Upper lobe of right lung (tissue), 1 donor: ENCODE results near the gene DPEP1. TPM values are rescaled to one million over a fixed set of nuclear protein-coding genes. Genes with fewer than 3 reads are reported as not detected.

ENCODE experiments used
- ATAC-seq: fragments of 200-7000 bp; cut with Tn5 transposase; one replicate; pipeline ENCODE4 v1.9.1; 2020; ENCODE audit warnings: mild to moderate bottlenecking, moderate library complexity
- DNase-seq: peaks from one replicate; pipeline ENCODE4 v3.0.0-alpha.2; 2020
- H3K27ac ChIP-seq: fragments of 200-600 bp; one replicate; pipeline ENCODE4 v1.8.0; 2022
- H3K27me3 ChIP-seq: fragments of 200-600 bp; one replicate; pipeline ENCODE4 v1.8.0; 2022; ENCODE audit warnings: mild to moderate bottlenecking
- H3K36me3 ChIP-seq: fragments of 200-600 bp; one replicate; pipeline ENCODE4 v1.8.0; 2022
- H3K4me1 ChIP-seq: fragments of 200-600 bp; one replicate; pipeline ENCODE4 v1.8.0; 2022
- H3K4me3 ChIP-seq: fragments of 200-600 bp; one replicate; pipeline ENCODE4 v1.8.0; 2022; ENCODE audit warnings: mild to moderate bottlenecking
- H3K9me3 ChIP-seq: fragments of 200-600 bp; one replicate; pipeline ENCODE4 v1.8.0; 2022
- intact Hi-C: fragments of 100-400 bp; cut with DNase I; formaldehyde crosslinking; loops from one replicate; pipeline ENCODE4 v1.11.0; 2022
- total RNA-seq: library from RNA; stranded (reverse); fragmentation: NEBNext Ultra II Directional; extraction: Animal tissue kit (Norgen Biotek cat#: 25700); gene quantifications from one replicate; pipeline ENCODE4 v1.2.1, GENCODE V29; 2021
- TF ChIP-seq, protein P1 (sequence below): fragments of 200-600 bp; IDR thresholded peaks from one replicate; pipeline ENCODE4 v1.8.0; 2022; ENCODE audit warnings: antibody characterized with exemption
- donor health status: DM: no; HTN: yes; CAD: no; lungs with severe emphysema.

Gene DPEP1
- total RNA-seq, 1 donor from 2014 or later = 3.0 TPM

DNA sequence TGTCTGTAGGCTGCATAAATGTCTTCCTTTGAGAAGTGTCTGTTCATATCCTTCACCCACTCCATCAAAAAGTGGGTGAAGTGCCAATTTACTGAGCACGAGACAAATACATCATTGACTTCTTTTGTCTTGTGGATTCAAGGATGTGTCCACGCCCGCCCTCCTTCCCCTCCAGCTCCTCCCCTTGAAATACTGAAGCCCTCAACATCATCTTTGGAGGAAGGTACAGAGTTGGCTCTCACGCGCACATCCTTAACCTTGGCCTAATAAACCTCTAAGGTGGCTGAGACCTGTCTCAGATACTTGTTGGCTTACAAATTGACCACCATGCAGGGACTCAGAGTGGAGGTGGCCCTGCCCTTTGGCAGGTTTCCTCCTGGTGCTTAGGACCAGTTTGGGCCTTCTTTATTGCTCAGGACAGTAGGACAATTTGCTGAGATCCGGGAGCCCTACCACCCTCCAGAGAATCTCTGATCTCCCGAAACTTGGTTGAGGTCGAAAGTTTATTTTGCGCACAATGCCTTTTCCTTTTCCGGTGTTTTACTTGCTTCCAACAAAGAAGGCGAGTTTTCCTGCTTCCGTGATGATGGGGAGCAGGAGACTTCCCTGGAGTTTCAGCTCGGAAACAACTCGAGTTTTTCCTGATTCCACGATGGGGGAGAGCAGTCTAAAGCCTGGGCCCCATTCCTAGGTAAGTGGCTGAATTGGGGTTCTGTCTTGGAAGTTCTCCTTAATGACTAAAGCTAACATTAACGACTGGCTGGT lies 58.9 kb downstream of the DPEP1 start:
- no peak for ATAC-seq
- peak overlapping the region; percentile 6 for H3K27ac ChIP-seq
- TF ChIP-seq, protein P1, sequence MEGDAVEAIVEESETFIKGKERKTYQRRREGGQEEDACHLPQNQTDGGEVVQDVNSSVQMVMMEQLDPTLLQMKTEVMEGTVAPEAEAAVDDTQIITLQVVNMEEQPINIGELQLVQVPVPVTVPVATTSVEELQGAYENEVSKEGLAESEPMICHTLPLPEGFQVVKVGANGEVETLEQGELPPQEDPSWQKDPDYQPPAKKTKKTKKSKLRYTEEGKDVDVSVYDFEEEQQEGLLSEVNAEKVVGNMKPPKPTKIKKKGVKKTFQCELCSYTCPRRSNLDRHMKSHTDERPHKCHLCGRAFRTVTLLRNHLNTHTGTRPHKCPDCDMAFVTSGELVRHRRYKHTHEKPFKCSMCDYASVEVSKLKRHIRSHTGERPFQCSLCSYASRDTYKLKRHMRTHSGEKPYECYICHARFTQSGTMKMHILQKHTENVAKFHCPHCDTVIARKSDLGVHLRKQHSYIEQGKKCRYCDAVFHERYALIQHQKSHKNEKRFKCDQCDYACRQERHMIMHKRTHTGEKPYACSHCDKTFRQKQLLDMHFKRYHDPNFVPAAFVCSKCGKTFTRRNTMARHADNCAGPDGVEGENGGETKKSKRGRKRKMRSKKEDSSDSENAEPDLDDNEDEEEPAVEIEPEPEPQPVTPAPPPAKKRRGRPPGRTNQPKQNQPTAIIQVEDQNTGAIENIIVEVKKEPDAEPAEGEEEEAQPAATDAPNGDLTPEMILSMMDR = no peak

GRCh38 chr16:89678258-89678657 lies 64.8 kb downstream of the DPEP1 start:
- H3K4me1 ChIP-seq = no peaks in the 10 kb centered on the region
- H3K27me3 ChIP-seq = no peaks in the 10 kb centered on the region
- H3K4me3 ChIP-seq = no peak overlapping the region
- DNase-seq = no peak
- intact Hi-C loops = no loop called here
- H3K27ac ChIP-seq = no peak overlapping the region
- ATAC-seq = no peak
- H3K36me3 ChIP-seq = no peaks in the 10 kb centered on the region
- H3K9me3 ChIP-seq = no peaks in the 10 kb centered on the region
- TF ChIP-seq, protein P1 = no peak

More for the DNA sequence above, 58.9 kb downstream of the DPEP1 start:
- Histone ChIP-seq H3K9me3 (no peaks in the 10 kb centered on the region), H3K4me1 (peaks cover 4% of the 10 kb centered on the region), H3K4me3 (no peak overlapping the region), H3K36me3 (no peaks in the 10 kb centered on the region), H3K27me3 (no peaks in the 10 kb centered on the region)
- DNase-seq = no peak
- intact Hi-C loops = no loop called here

DNA sequence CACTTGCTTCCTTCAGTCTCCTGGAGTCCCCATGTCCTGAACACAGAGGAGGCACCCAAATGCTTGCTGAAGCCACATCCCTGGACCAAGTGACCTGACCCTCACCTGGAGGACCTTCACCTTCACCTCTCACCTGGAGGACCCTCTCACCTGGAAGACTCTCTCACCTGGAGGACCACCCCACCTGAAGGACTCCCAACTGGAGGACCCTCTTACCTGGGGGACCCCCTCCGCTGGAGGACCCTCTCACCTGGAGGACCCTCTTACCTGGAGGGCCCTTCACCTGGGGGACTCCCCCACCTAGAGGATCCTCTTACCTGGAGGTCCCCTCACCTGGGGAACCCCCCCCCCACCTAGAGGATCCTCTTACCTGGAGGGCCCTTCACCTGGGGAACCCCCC lies 72.5 kb downstream of the DPEP1 start:
- intact Hi-C loops = no loop called here
- TF ChIP-seq, protein P1 = no peak
- no peaks in the 10 kb centered on the region for H3K27me3 ChIP-seq
- DNase-seq = no peak
- peaks cover 6% of the 10 kb centered on the region for H3K36me3 ChIP-seq
- peaks cover 7% of the 10 kb centered on the region for H3K4me1 ChIP-seq
- ATAC-seq = no peak
- no peaks in the 10 kb centered on the region for H3K9me3 ChIP-seq
- no peak overlapping the region for H3K4me3 ChIP-seq
- H3K27ac ChIP-seq = no peak overlapping the region

DNA sequence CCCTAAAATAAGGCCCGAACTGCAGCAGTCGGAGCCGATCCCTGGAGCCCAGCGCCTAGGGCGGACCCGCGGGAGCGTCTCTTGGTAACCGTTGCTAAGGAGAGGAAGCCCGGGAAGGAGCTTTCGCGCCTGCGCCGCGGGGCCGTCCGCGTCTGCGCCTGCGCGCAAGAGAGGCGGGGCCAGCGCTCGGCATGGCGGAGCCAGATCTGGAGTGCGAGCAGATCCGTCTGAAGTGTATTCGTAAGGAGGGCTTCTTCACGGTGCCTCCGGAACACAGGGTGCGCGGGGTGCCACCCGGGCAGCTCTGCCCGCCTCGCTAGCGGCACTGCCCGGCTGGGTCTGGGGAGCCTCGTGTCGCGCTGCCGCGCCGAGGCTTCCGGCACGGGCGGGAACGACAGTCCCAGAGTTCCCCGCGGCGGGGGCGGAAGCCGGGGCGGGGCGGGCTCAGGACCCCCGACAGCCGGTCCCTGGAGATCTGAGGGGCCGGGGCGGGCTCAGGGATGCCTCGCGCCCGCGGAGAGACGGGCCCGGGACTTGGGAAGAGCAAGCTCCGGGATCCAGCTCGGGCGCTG lies 73.2 kb downstream of the DPEP1 start, which contains the start of gene CDK10:
Gene CDK10 (plus strand): TSS at position 170 of the 572 bp plus-strand sequence. CDS start 22 bp downstream, at position 192.
- peaks cover 12% of the 10 kb centered on the region for H3K36me3 ChIP-seq
- H3K9me3 ChIP-seq = no peaks in the 10 kb centered on the region
- ATAC-seq (peak; percentile 93), DNase-seq (peak; percentile 91)
- peak within 1 kb of the TSS; percentile 73 for H3K4me3 ChIP-seq
- H3K27me3 ChIP-seq = no peaks in the 10 kb centered on the region
- H3K4me1 ChIP-seq = peaks cover 7% of the 10 kb centered on the region
- intact Hi-C loops = no loop called here
- peak within 1 kb of the TSS; percentile 83 for H3K27ac ChIP-seq
- TF ChIP-seq, protein P1 = no peak

- Histone ChIP-seq H3K4me3 (peak overlapping the region; percentile 73), H3K27me3 (no peaks in the 10 kb centered on the region), H3K9me3 (no peaks in the 10 kb centered on the region), H3K4me1 (peaks cover 7% of the 10 kb centered on the region), H3K27ac (peak overlapping the region; percentile 83), H3K36me3 (peaks cover 19% of the 10 kb centered on the region)
- intact Hi-C loops = no loop called here
- TF ChIP-seq, protein P1 = no peak
- DNase-seq (no peak), ATAC-seq (peak; percentile 57)
Measured at GRCh38 chr16:89687092-89687940, 73.9 kb downstream of the DPEP1 start.

Other genes with a start within 250 kb of the DPEP1 start
- 125 TPM for gene ANKRD11, start 123.1 kb upstream of the DPEP1 start, total RNA-seq
- 95.0 TPM for gene SPG7, start 105.2 kb upstream of the DPEP1 start, total RNA-seq
- gene RPL13, start 53.0 kb upstream of the DPEP1 start, total RNA-seq = 1,795 TPM
- 4.8 TPM for gene CPNE7, start 37.9 kb upstream of the DPEP1 start, total RNA-seq
- gene CHMP1A, start 44.1 kb downstream of the DPEP1 start, total RNA-seq = 74.0 TPM
- gene SPATA33, start 44.2 kb downstream of the DPEP1 start, total RNA-seq = 8.1 TPM
- gene CDK10, start 73.0 kb downstream of the DPEP1 start, total RNA-seq = 81.5 TPM
- 13.3 TPM for gene SPATA2L, start 88.1 kb downstream of the DPEP1 start, total RNA-seq
- 15.7 TPM for gene VPS9D1, start 107.3 kb downstream of the DPEP1 start, total RNA-seq
- gene ZNF276, start 107.9 kb downstream of the DPEP1 start, total RNA-seq = 35.8 TPM
- gene FANCA, start 203.0 kb downstream of the DPEP1 start, total RNA-seq = 6.1 TPM
- gene SPIRE2, start 214.8 kb downstream of the DPEP1 start, total RNA-seq = 9.5 TPM